Measurements from ENCODE around the gene ELAC2.

ELAC2 gene, protein sequence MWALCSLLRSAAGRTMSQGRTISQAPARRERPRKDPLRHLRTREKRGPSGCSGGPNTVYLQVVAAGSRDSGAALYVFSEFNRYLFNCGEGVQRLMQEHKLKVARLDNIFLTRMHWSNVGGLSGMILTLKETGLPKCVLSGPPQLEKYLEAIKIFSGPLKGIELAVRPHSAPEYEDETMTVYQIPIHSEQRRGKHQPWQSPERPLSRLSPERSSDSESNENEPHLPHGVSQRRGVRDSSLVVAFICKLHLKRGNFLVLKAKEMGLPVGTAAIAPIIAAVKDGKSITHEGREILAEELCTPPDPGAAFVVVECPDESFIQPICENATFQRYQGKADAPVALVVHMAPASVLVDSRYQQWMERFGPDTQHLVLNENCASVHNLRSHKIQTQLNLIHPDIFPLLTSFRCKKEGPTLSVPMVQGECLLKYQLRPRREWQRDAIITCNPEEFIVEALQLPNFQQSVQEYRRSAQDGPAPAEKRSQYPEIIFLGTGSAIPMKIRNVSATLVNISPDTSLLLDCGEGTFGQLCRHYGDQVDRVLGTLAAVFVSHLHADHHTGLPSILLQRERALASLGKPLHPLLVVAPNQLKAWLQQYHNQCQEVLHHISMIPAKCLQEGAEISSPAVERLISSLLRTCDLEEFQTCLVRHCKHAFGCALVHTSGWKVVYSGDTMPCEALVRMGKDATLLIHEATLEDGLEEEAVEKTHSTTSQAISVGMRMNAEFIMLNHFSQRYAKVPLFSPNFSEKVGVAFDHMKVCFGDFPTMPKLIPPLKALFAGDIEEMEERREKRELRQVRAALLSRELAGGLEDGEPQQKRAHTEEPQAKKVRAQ

DNA sequence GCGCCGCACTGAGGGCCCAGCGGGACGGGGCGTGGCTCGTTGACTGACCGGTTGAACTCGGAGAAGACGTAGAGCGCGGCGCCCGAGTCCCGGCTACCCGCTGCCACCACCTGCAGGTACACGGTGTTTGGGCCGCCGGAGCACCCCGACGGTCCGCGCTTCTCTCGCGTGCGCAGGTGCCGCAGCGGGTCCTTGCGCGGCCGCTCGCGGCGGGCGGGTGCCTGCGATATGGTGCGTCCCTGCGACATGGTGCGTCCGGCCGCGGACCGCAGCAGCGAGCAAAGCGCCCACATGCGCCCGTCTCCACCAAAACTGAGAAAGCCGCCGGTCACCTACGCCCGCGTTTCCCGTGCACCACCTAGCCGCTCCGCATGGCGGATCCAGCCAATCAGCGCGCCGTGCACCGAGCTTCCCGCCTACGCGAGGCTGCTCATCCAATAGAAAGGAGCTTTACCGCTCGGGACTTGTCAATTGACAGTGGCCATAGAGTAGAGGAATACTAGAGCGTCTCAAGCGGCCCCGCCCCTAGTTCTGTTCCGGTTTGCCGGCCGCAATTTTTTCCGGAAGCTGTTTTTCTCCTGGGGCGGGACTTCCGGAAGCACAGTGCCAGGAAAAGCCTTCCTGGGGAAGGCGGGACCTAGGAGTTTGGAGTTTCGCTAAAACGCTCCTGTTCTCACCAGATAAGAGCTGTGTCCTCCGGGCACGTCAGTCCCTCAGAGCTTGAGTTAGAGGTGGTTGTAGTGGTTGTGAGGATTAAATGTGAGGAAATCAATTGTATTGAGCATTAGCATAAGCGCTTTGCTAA is at the start of gene ELAC2:
TSS of gene ELAC2 (minus strand) at position 373 of the 805 bp plus-strand sequence. CDS start at position 293, 80 bp downstream.
- CTCF ChIA-PET: interaction anchor here (1.2 to 4.4 kb wide), 3 partner anchors 9 to 15 kb away, joined by 4 to 74 read pairs (median 22); no protein-coding TSS in a partner anchor
- H3K4me3 Mint-ChIP-seq: peak within 1 kb of the TSS; percentile 95
- peaks cover 26% of the 10 kb centered on the region for H3K4me1 Mint-ChIP-seq
- DNase-seq: peak; percentile 96
- peak within 1 kb of the TSS; percentile 95 for H3K27ac Mint-ChIP-seq
- peaks cover 37% of the 10 kb centered on the region for H3K36me3 Mint-ChIP-seq
- no peaks in the 10 kb centered on the region for H3K27me3 Mint-ChIP-seq
- H3K9me3 Mint-ChIP-seq: no peaks in the 10 kb centered on the region

GRCh38 chr17:13065032-13065431 is 47.2 kb upstream of the ELAC2 start:
- no peak overlapping the region for H3K4me3 Mint-ChIP-seq
- H3K9me3 Mint-ChIP-seq: no peaks in the 10 kb centered on the region
- no peak for DNase-seq
- CTCF ChIA-PET: no interaction called here
- no peaks in the 10 kb centered on the region for H3K4me1 Mint-ChIP-seq
- H3K27me3 Mint-ChIP-seq: no peaks in the 10 kb centered on the region
- H3K36me3 Mint-ChIP-seq: no peaks in the 10 kb centered on the region
- no peak overlapping the region for H3K27ac Mint-ChIP-seq

DNA sequence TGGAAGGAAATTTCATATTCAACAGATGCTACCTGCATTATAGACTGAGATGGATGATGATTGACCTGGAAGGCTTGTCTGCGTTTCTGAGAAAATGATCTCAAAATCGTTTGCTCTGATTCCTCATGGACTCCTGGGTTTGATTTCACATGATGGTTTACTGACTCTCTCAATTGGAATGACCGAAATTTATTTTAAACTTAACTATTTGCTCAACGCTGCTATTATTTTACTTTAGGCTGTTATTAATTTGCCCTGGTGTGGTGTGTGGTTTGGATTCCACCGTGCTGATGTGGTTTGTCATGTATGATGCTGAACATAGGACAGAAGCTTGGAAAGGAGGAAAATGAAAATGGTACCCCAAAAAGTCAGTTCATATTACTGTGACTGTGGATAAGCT is 37.3 kb upstream of the ELAC2 start:
- DNase-seq: no peak
- CTCF ChIA-PET: no interaction called here

DNA sequence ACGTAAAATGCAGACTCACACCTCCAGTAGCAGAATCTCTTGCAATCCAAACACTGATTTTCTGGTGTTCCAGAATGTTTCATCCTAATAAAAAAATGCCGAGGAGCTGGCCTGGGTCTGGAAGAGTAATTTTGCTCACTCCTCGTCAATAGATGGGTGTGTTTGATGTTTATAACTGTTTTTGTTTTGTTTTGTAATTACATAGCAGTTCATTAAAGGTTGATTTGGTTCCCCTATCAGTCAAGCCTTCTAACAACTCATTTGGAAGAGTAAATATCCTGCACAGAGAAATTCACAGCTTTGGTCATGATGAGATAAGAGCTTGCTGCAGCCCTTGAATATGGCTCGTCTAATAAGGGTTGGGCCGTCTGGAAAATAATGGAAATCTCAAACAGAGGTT is 36.8 kb upstream of the ELAC2 start:
- no peaks in the 10 kb centered on the region for H3K36me3 Mint-ChIP-seq
- CTCF ChIA-PET: no interaction called here
- H3K27me3 Mint-ChIP-seq: no peaks in the 10 kb centered on the region
- no peak overlapping the region for H3K4me3 Mint-ChIP-seq
- H3K9me3 Mint-ChIP-seq: no peaks in the 10 kb centered on the region
- H3K27ac Mint-ChIP-seq: no peak overlapping the region
- no peak for DNase-seq
- H3K4me1 Mint-ChIP-seq: no peaks in the 10 kb centered on the region

More for the DNA sequence above, 37.3 kb upstream of the ELAC2 start:
- no peak overlapping the region for H3K4me3 Mint-ChIP-seq
- no peaks in the 10 kb centered on the region for H3K9me3 Mint-ChIP-seq
- H3K4me1 Mint-ChIP-seq: no peaks in the 10 kb centered on the region
- H3K36me3 Mint-ChIP-seq: no peaks in the 10 kb centered on the region
- H3K27me3 Mint-ChIP-seq: no peaks in the 10 kb centered on the region
- H3K27ac Mint-ChIP-seq: no peak overlapping the region

DNA sequence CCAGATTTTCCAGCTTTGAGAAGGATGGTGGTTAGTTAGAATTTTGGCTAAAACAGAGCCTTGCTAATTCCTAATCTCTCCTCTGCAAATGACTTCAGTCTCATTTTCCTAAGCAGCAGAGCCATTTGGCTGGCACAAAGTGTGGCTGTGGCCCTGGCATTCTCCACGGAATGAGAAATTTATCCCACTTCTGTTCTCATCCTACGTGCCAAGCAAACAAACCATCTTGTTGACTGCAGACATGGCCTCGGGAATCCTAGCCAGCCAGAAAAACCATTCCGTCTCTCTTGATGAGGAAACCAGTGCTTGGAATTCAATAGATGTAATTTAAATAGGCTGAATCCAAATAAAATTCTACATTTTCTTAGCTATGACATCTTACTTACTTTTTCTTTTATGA is 34.1 kb upstream of the ELAC2 start:
- Mint-ChIP-seq H3K27ac (no peak overlapping the region), H3K27me3 (peaks cover 3% of the 10 kb centered on the region), H3K9me3 (no peaks in the 10 kb centered on the region), H3K36me3 (no peaks in the 10 kb centered on the region), H3K4me1 (no peaks in the 10 kb centered on the region), H3K4me3 (no peak overlapping the region)
- CTCF ChIA-PET: no interaction called here
- no peak for DNase-seq

- CTCF ChIA-PET: interaction anchor here (1.3 to 2.9 kb wide), 2 partner anchors 16 to 18 kb away, joined by 4 to 8 read pairs; no protein-coding TSS in a partner anchor
- H3K9me3 Mint-ChIP-seq: no peaks in the 10 kb centered on the region
- no peak overlapping the region for H3K4me3 Mint-ChIP-seq
- DNase-seq: no peak
- no peaks in the 10 kb centered on the region for H3K4me1 Mint-ChIP-seq
- peaks cover 3% of the 10 kb centered on the region for H3K27me3 Mint-ChIP-seq
- no peak overlapping the region for H3K27ac Mint-ChIP-seq
- no peaks in the 10 kb centered on the region for H3K36me3 Mint-ChIP-seq
Measured at GRCh38 chr17:13047011-13047606, 29.3 kb upstream of the ELAC2 start.

GRCh38 chr17:13046361-13046760 is 28.5 kb upstream of the ELAC2 start:
- CTCF ChIA-PET: interaction anchor here (1.3 kb wide), 1 partner anchor 15 kb away, joined by 4 read pairs; no protein-coding TSS in a partner anchor
- Mint-ChIP-seq H3K9me3 (no peaks in the 10 kb centered on the region), H3K27ac (no peak overlapping the region), H3K36me3 (no peaks in the 10 kb centered on the region), H3K4me3 (no peak overlapping the region), H3K27me3 (peaks cover 3% of the 10 kb centered on the region), H3K4me1 (no peaks in the 10 kb centered on the region)
- no peak for DNase-seq

DNA sequence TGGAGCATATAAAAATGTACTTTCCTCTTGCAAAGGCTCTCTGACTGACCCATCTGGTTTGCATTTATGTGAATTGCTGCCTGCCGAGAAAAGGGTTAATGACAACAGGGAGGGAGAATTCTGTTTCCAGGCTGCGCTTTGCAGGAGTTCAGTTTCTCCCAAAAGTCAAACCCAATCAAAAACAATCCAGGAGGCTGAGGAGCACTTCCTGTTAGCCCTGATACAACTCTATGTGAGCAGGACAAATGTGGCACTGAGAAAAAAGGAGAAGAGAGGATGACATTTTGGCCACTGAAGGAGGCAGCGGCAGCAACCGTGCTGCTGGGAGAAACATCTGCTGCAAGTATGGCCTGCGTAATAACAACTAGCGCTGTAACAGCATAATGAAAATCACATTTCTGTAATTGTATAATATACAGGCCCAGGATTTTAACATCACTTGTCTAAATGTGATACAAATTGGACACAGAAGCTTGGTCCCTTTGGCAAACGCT is 26.8 kb upstream of the ELAC2 start:
- no peaks in the 10 kb centered on the region for H3K4me1 Mint-ChIP-seq

DNA sequence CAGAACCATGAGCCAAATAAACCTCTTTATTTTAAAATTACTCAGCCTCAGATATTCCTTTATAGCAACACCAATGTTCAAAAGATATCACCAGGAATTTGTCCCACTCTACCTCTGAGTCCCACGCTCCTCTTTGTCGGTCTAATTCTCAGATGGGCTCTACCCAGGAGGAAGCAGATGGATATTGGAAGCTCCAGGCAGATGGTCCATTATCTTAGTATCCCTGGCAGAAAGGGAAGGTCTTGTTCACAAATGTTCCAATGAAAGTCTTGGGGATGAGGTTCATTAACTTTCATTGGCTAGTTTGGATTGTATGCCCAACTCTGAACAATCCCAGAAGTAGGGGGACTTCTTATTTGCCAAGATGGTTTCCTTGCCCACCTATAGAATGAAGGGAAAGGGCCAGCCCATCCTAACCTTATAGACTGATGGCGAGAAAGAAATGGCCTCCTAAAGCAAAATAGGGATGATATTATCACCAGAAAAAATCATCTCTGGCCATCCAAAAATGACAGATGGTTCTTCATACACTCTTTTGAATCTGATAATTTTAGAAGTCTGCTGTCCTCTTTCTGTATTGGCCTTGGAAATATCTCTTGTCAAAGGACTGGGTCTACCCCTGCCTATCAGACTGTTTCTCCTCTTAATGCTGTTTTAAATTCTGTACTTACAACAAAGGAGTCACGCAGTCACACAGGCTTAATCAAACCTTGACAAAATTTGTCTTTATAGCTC is 21.3 kb upstream of the ELAC2 start:
- Mint-ChIP-seq H3K4me3 (no peak overlapping the region), H3K27me3 (peaks cover 4% of the 10 kb centered on the region), H3K4me1 (no peaks in the 10 kb centered on the region), H3K9me3 (peaks cover 5% of the 10 kb centered on the region), H3K27ac (no peak overlapping the region), H3K36me3 (no peaks in the 10 kb centered on the region)
- no peak for DNase-seq
- CTCF ChIA-PET: interaction anchor here (0.9 to 1.3 kb wide), 2 partner anchors 8 to 9 kb away, joined by 3 to 4 read pairs; no protein-coding TSS in a partner anchor

More for the DNA sequence above, 26.8 kb upstream of the ELAC2 start:
- Mint-ChIP-seq H3K4me3 (no peak overlapping the region), H3K27ac (no peak overlapping the region), H3K27me3 (peaks cover 3% of the 10 kb centered on the region), H3K9me3 (no peaks in the 10 kb centered on the region), H3K36me3 (no peaks in the 10 kb centered on the region)
- no peak for DNase-seq
- CTCF ChIA-PET: no interaction called here

- Mint-ChIP-seq H3K4me3 (no peak overlapping the region), H3K27ac (no peak overlapping the region), H3K9me3 (peaks cover 5% of the 10 kb centered on the region), H3K36me3 (no peaks in the 10 kb centered on the region), H3K27me3 (peaks cover 4% of the 10 kb centered on the region), H3K4me1 (peaks cover 6% of the 10 kb centered on the region)
- DNase-seq: no peak
- CTCF ChIA-PET: no interaction called here
Measured at GRCh38 chr17:13036751-13037150, 18.9 kb upstream of the ELAC2 start.

DNA sequence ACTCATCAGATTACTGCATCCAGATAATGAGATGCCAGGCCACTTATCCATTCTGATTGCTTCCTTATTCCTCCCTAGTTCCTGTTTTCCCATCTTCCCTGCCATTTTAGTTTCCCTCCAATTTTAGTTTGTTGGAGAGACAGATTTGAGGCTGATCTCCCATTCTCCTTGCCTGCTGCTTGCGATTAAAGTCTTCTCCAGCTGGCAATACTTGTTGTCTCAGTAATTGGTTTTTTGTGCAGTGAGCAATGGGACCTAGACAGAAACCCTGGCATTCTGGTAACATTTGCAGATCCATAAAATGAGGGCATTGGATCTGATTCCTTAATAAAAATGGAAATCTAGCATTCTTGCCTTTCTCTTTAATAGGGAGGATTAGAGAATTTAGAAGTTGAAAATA is 17.6 kb upstream of the ELAC2 start:
- Mint-ChIP-seq H3K36me3 (no peaks in the 10 kb centered on the region), H3K4me3 (no peak overlapping the region), H3K27ac (no peak overlapping the region), H3K4me1 (peaks cover 14% of the 10 kb centered on the region), H3K27me3 (peaks cover 4% of the 10 kb centered on the region), H3K9me3 (peaks cover 5% of the 10 kb centered on the region)
- no peak for DNase-seq
- CTCF ChIA-PET: no interaction called here

- Mint-ChIP-seq H3K36me3 (no peaks in the 10 kb centered on the region), H3K9me3 (peaks cover 3% of the 10 kb centered on the region), H3K27me3 (peaks cover 8% of the 10 kb centered on the region), H3K4me1 (peaks cover 16% of the 10 kb centered on the region), H3K4me3 (no peak overlapping the region), H3K27ac (peak overlapping the region; percentile 42)
- CTCF ChIA-PET: interaction anchor here (0.8 to 5.9 kb wide), 8 partner anchors 8 to 50 kb away, joined by 3 to 74 read pairs (median 3); partner anchors contain the start of gene ELAC2
- DNase-seq: peak; percentile 61
Measured at GRCh38 chr17:13031718-13032350, 14.0 kb upstream of the ELAC2 start.
